ENCODE data around the gene YPEL5.

YPEL5 gene

GRCh38 chr2:30191107-30191506 is 44.3 kb downstream of the YPEL5 start:
- no peak for DNase-seq
- Mint-ChIP-seq H3K27ac (no peak overlapping the region), H3K9me3 (no peaks in the 10 kb centered on the region), H3K27me3 (peaks cover 20% of the 10 kb centered on the region), H3K4me3 (no peak overlapping the region), H3K4me1 (peaks cover 4% of the 10 kb centered on the region), H3K36me3 (no peaks in the 10 kb centered on the region)
- CTCF ChIA-PET = no interaction called here

DNA sequence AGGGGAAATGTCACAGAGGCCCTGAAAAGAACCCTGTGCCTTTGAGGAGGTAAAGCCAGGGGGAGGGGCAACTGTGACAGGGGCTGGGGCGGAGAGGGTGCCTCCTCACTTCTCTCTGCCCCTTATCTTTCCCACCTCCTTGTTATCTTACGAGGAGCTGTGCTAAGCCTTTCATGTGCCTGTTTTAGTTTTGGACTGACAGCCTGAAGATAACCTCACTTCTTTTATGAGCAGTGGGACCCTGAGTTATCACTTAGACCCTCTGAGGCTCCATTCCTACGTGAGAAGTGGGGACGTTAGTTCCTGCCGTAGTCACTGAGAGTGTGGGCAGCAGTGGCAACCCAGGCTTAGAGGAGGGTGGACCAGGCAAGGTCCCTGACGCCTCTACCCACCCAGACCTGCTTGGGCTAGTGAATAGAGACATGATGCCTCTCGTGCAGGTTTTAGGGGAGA is 45.0 kb downstream of the YPEL5 start:
- H3K27ac Mint-ChIP-seq = no peak overlapping the region
- no peaks in the 10 kb centered on the region for H3K36me3 Mint-ChIP-seq
- H3K4me1 Mint-ChIP-seq = peaks cover 4% of the 10 kb centered on the region
- no peak for DNase-seq
- no peak overlapping the region for H3K4me3 Mint-ChIP-seq
- H3K9me3 Mint-ChIP-seq = no peaks in the 10 kb centered on the region
- H3K27me3 Mint-ChIP-seq = peaks cover 20% of the 10 kb centered on the region
- CTCF ChIA-PET = interaction anchor here (1.0 to 1.3 kb wide), 2 partner anchors 27 to 520 kb away, joined by 4 to 5 read pairs; no protein-coding TSS in a partner anchor

GRCh38 chr2:30192314-30192713 is 45.5 kb downstream of the YPEL5 start:
- Mint-ChIP-seq H3K27ac (no peak overlapping the region), H3K27me3 (peaks cover 20% of the 10 kb centered on the region), H3K9me3 (no peaks in the 10 kb centered on the region), H3K4me3 (no peak overlapping the region), H3K36me3 (no peaks in the 10 kb centered on the region), H3K4me1 (peaks cover 4% of the 10 kb centered on the region)
- no peak for DNase-seq
- CTCF ChIA-PET = interaction anchor here (1.0 to 1.3 kb wide), 2 partner anchors 27 to 519 kb away, joined by 4 to 5 read pairs; no protein-coding TSS in a partner anchor

- no peak for DNase-seq
- CTCF ChIA-PET = interaction anchor here (1.3 kb wide), 1 partner anchor 28 kb away, joined by 5 read pairs; no protein-coding TSS in a partner anchor
- no peak overlapping the region for H3K4me3 Mint-ChIP-seq
- no peak overlapping the region for H3K27ac Mint-ChIP-seq
- peaks cover 24% of the 10 kb centered on the region for H3K27me3 Mint-ChIP-seq
- H3K9me3 Mint-ChIP-seq = no peaks in the 10 kb centered on the region
- no peaks in the 10 kb centered on the region for H3K36me3 Mint-ChIP-seq
- H3K4me1 Mint-ChIP-seq = peaks cover under 1% of the 10 kb centered on the region
These were observed 46.4 kb downstream of the YPEL5 start for GRCh38 chr2:30193104-30193681.

DNA sequence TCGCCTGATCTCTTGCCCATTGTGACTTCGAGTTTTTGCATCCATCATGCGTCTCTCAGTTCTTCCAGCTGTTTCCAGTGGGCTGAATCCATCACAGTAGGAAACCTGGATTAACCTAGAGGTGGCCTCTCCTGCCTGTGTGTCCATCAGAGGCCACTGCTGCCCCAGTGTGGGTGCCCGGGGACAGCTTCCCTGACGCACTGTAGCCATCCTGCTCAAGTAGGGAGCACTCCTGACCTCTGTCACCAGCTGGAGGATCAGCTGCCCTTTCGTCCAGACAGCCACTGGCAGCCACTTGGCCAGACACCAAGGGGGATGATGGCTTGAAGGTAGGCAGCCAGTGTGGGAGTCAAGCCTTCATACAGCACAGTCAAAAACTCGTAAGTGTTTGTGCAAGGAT is 47.6 kb downstream of the YPEL5 start:
- Mint-ChIP-seq H3K9me3 (no peaks in the 10 kb centered on the region), H3K4me3 (no peak overlapping the region), H3K4me1 (no peaks in the 10 kb centered on the region), H3K36me3 (no peaks in the 10 kb centered on the region), H3K27ac (no peak overlapping the region), H3K27me3 (peaks cover 24% of the 10 kb centered on the region)
- CTCF ChIA-PET = no interaction called here
- no peak for DNase-seq

DNA sequence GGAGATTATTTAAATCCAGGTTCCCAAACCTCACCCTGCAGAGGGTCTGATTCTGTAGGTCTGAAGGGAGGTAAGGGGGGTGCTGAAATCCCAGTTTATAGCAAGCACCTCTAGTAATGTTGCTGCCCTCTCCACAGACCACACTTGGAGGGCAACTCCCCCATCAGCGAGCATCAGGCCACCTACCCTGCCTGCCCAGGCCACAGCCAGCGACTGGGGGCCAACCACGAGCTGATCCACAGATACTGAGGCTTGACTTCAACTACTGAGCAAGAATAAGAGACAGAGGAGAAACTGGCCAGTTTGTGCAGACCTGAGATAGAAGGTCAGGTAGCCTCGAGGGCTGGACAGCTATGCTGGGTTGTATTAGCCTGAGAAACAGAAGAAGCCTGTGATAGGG is 48.2 kb downstream of the YPEL5 start:
- Mint-ChIP-seq H3K27me3 (peaks cover 24% of the 10 kb centered on the region), H3K27ac (no peak overlapping the region), H3K4me1 (no peaks in the 10 kb centered on the region), H3K4me3 (no peak overlapping the region), H3K9me3 (no peaks in the 10 kb centered on the region), H3K36me3 (no peaks in the 10 kb centered on the region)
- CTCF ChIA-PET = no interaction called here
- no peak for DNase-seq

DNA sequence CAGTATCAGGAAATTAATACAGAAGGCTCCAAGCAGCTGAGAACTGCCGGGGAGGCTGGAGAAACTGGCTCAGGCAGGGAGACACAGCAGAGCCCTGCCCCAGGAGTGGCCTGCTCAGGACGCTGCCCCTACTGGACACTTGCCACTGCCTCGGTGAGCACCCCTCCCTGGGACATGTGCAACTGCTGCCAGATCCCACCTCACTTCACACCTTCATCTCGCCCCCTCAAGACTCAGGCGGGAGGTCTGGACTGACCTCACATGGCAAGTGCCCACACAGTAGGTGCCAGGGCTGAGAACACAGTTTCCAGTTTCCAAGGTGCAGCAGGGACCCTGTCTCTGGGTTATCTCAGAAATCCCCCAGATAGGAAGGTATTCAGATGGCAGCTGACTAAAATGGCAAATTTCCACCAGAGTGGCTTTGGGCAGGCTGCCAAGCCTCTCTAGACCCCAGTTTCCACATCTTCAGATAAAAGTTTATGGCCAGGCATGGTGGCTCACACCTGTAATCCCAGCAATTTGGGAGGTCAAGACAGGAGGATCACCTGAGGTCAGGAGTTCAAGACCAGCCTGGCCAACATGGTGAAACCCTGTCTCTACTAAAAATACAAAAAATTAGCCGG is 50.9 kb downstream of the YPEL5 start:
- no peak overlapping the region for H3K27ac Mint-ChIP-seq
- H3K36me3 Mint-ChIP-seq = no peaks in the 10 kb centered on the region
- no peaks in the 10 kb centered on the region for H3K9me3 Mint-ChIP-seq
- CTCF ChIA-PET = interaction anchor here (1.6 kb wide), 1 partner anchor 10 kb away, joined by 3 read pairs; no protein-coding TSS in a partner anchor
- peaks cover 25% of the 10 kb centered on the region for H3K27me3 Mint-ChIP-seq
- no peaks in the 10 kb centered on the region for H3K4me1 Mint-ChIP-seq
- no peak overlapping the region for H3K4me3 Mint-ChIP-seq
- DNase-seq = no peak

DNA sequence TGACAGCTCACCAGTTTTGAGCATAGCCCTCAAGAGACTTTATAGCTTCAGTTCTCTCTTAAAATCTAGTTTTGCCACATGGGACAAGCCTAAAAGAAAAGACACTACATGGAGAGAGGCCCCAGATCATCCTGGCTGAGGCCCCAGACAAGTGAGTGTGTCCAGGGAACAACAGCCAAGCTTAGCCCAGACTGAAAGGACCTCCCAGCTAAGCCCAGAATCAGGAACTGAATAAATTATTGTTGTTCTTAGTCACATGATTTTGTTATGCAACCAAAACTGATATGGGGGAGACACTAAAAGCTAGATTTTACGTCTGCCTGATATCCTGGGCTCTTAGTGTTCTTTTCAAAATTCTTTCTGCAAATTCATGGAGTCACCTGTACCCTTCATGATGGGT is 55.2 kb downstream of the YPEL5 start:
- no peak overlapping the region for H3K4me3 Mint-ChIP-seq

DNA sequence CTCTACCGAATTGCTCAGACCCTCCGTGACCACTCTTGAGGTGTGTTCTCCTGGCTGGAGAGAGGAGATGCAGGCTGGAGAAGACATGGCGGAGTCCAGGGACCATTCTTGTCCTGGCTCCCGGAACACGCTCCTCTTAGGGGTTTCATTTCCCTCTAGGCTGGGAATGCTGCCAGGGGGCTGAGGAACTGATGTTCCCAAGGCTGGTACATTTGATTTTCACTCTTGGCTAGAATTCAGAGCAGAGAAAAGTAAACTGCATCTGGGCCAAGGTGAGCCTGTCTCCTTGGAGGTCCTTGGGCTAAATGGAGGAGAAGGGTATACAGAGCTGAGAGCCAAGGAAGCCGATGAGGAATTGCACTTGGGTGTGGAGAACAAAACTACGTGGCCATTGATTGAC is 56.3 kb downstream of the YPEL5 start:
- DNase-seq = no peak
- Mint-ChIP-seq H3K4me1 (no peaks in the 10 kb centered on the region), H3K27ac (no peak overlapping the region), H3K9me3 (no peaks in the 10 kb centered on the region), H3K27me3 (peaks cover 28% of the 10 kb centered on the region), H3K36me3 (no peaks in the 10 kb centered on the region), H3K4me3 (no peak overlapping the region)
- CTCF ChIA-PET = interaction anchor here (2.8 to 10.1 kb wide), 2 partner anchors 38 to 506 kb away, joined by 12 to 252 read pairs; no protein-coding TSS in a partner anchor

More for the DNA sequence above, 55.2 kb downstream of the YPEL5 start:
- CTCF ChIA-PET = interaction anchor here (1.2 to 2.5 kb wide), 3 partner anchors 37 to 510 kb away, joined by 5 to 16 read pairs (median 10); no protein-coding TSS in a partner anchor
- Mint-ChIP-seq H3K27me3 (peaks cover 32% of the 10 kb centered on the region), H3K4me1 (no peaks in the 10 kb centered on the region), H3K36me3 (no peaks in the 10 kb centered on the region), H3K9me3 (no peaks in the 10 kb centered on the region), H3K27ac (no peak overlapping the region)
- no peak for DNase-seq

GRCh38 chr2:30204281-30204680 is 57.5 kb downstream of the YPEL5 start:
- Mint-ChIP-seq H3K9me3 (no peaks in the 10 kb centered on the region), H3K4me1 (peaks cover 10% of the 10 kb centered on the region), H3K36me3 (no peaks in the 10 kb centered on the region), H3K4me3 (no peak overlapping the region), H3K27ac (no peak overlapping the region), H3K27me3 (peaks cover 28% of the 10 kb centered on the region)
- CTCF ChIA-PET = interaction anchor here (2.8 to 10.1 kb wide), 2 partner anchors 40 to 505 kb away, joined by 12 to 252 read pairs; no protein-coding TSS in a partner anchor
- DNase-seq = no peak

- H3K9me3 Mint-ChIP-seq = no peaks in the 10 kb centered on the region
- DNase-seq = no peak
- no peak overlapping the region for H3K4me3 Mint-ChIP-seq
- no peak overlapping the region for H3K27ac Mint-ChIP-seq
- CTCF ChIA-PET = interaction anchor here (2.8 to 10.1 kb wide), 2 partner anchors 41 to 504 kb away, joined by 12 to 252 read pairs; no protein-coding TSS in a partner anchor
- peaks cover 19% of the 10 kb centered on the region for H3K4me1 Mint-ChIP-seq
- peaks cover 24% of the 10 kb centered on the region for H3K27me3 Mint-ChIP-seq
- no peaks in the 10 kb centered on the region for H3K36me3 Mint-ChIP-seq
These were observed 58.6 kb downstream of the YPEL5 start for GRCh38 chr2:30205456-30205855.

GRCh38 chr2:30206461-30207430 is 59.9 kb downstream of the YPEL5 start:
- CTCF ChIA-PET = interaction anchor here (0.7 to 10.1 kb wide), 8 partner anchors 16 to 503 kb away, joined by 3 to 252 read pairs (median 30); partner anchors contain the start of gene LBH
- no peaks in the 10 kb centered on the region for H3K9me3 Mint-ChIP-seq
- H3K27me3 Mint-ChIP-seq = peaks cover 24% of the 10 kb centered on the region
- no peak overlapping the region for H3K4me3 Mint-ChIP-seq
- no peak for DNase-seq
- no peaks in the 10 kb centered on the region for H3K36me3 Mint-ChIP-seq
- peaks cover 20% of the 10 kb centered on the region for H3K4me1 Mint-ChIP-seq
- no peak overlapping the region for H3K27ac Mint-ChIP-seq

DNA sequence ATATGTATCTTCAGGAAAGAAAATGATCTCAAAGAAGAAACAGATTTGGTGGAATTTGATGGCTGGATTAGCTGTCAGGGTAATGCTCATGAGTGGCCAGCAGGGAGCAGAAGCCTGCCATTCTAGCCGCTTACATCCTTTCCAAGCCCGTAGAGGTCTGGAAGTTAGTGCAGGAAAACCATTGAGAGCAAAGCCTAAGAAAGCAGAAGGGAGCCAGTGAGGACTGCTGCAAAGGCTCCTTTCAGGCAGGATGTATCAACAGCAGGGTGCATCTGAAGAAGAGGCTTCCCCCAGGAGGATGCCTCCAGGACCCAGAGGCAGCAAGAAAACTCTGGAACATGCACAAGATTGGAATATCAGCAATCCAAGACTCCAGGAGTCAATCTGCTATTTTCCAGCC is 61.6 kb downstream of the YPEL5 start:
- Mint-ChIP-seq H3K27me3 (peaks cover 23% of the 10 kb centered on the region), H3K4me1 (peaks cover 20% of the 10 kb centered on the region), H3K27ac (peak overlapping the region; percentile 63), H3K36me3 (no peaks in the 10 kb centered on the region), H3K4me3 (no peak overlapping the region), H3K9me3 (no peaks in the 10 kb centered on the region)
- peak; percentile 56 for DNase-seq
- CTCF ChIA-PET = interaction anchor here (0.7 to 10.1 kb wide), 41 partner anchors 8 to 1125 kb away, joined by 3 to 252 read pairs (median 5); partner anchors contain the start of genes LBH and YPEL5

GRCh38 chr2:30209227-30209626 is 62.4 kb downstream of the YPEL5 start:
- CTCF ChIA-PET = interaction anchor here (0.6 to 10.1 kb wide), 32 partner anchors 7 to 1124 kb away, joined by 3 to 252 read pairs (median 4); partner anchors contain the start of genes LBH and YPEL5
- peaks cover 21% of the 10 kb centered on the region for H3K27me3 Mint-ChIP-seq

More at GRCh38 chr2:30209227-30209626, 62.4 kb downstream of the YPEL5 start:
- H3K4me3 Mint-ChIP-seq = no peak overlapping the region
- peaks cover 20% of the 10 kb centered on the region for H3K4me1 Mint-ChIP-seq
- H3K36me3 Mint-ChIP-seq = no peaks in the 10 kb centered on the region
- DNase-seq = no peak
- peak overlapping the region; percentile 63 for H3K27ac Mint-ChIP-seq
- no peaks in the 10 kb centered on the region for H3K9me3 Mint-ChIP-seq

Data from activated naive CD4-positive, alpha-beta T cell treated with anti-CD3 and anti-CD28 coated beads, Interleukin-2, amount 10 ng/mL, durations not matched to agents 7 days and 5 days (primary cell).